Kidney (tissue), 14 donors: ENCODE results near the gene RBM19. TPM values are rescaled to one million over a fixed set of nuclear protein-coding genes. Genes with fewer than 3 reads are reported as not detected.

Experiments used
- DNase-seq, 5 donors: peaks; one replicate each; pipeline ENCODE4 v3.0.0-alpha.2; 2013 to 2020
- FAIRE-seq: peaks from 2 replicates; lab custom pipeline; 2012; peaks lifted over from hg19 to GRCh38; lab: Jason Lieb, UNC
- H3K27ac ChIP-seq, 2 donors: one replicate each; pipeline ENCODE4 v1.7.0; 2013; ENCODE audit warnings: low read depth in 2 of 2, low read length in 2 of 2, inconsistent platforms in 1 of 2
- H3K27me3 ChIP-seq: one replicate; pipeline ENCODE4 v1.7.1; 2013; ENCODE audit warnings: low read length, inconsistent platforms; ENCODE audit not compliant: control insufficient read depth, insufficient read depth
- H3K36me3 ChIP-seq, 3 donors: one replicate each; pipeline versions ENCODE4 v1.7.0 to v1.7.1; 2013; ENCODE audit warnings: low read length in 3 of 3, control low read depth in 1 of 3, inconsistent platforms in 1 of 3; ENCODE audit not compliant: insufficient read depth in 3 of 3, control insufficient read depth in 2 of 3
- H3K4me1 ChIP-seq, 3 donors: one replicate each; pipeline versions ENCODE4 v1.7.0 to v1.7.1; 2013; ENCODE audit warnings: low read length in 3 of 3, inconsistent platforms in 1 of 3, low read depth in 1 of 3; ENCODE audit not compliant: control insufficient read depth in 2 of 3, insufficient read depth in 2 of 3
- H3K4me3 ChIP-seq, 3 donors: one replicate each; pipeline versions ENCODE4 v1.7.0 to v1.8.1; 2013; ENCODE audit warnings: low read length in 3 of 3, control low read depth in 1 of 3, inconsistent platforms in 1 of 3
- H3K9ac ChIP-seq, 3 donors: one replicate each; pipeline versions ENCODE4 v1.7.0 to v1.7.1; 2013; ENCODE audit warnings: low read length in 3 of 3, control low read depth in 1 of 3, inconsistent platforms in 1 of 3
- H3K9me3 ChIP-seq, 3 donors: one replicate each; pipeline versions ENCODE4 v1.7.0 to v1.7.1; 2013; ENCODE audit warnings: low read length in 3 of 3, control low read depth in 1 of 3, inconsistent platforms in 1 of 3; ENCODE audit not compliant: control insufficient read depth in 2 of 3, insufficient read depth in 1 of 3
- CTCF ChIP-seq: IDR thresholded peaks from 3 replicates; pipeline ENCODE4 v1.5.1; 2012; ENCODE audit warnings: mild to moderate bottlenecking, moderate library complexity, borderline replicate concordance; ENCODE audit not compliant: insufficient read depth; ENCODE audit errors: extremely low read depth
- intact Hi-C: fragments of 100-400 bp; cut with DNase I; formaldehyde crosslinking; loops from one replicate; pipeline ENCODE4 v1.11.1; 2022
- polyA plus RNA-seq: library from polyadenylated mRNA; stranded (reverse); fragments of 350-450 nt; fragmentation: Illumina TruSeq; extraction: RNeasy Lipid Tissue Mini Kit (QIAGEN cat#74804); gene quantifications from one replicate; pipeline ENCODE4 v1.2.3, GENCODE V29; 2014; ENCODE audit warnings: low read depth, low replicate concordance; ENCODE audit not compliant: insufficient read depth
- total RNA-seq: library from RNA; stranded (reverse); fragmentation: NEBNext Ultra II Directional; extraction: Animal tissue kit (Norgen Biotek cat#: 25700); gene quantifications from one replicate; pipeline ENCODE4 v1.2.1, GENCODE V29; 2021
- donor health status: control.
- donor health status: control.
- donor health status: control.
- donor health status: control.
- donor health status: control.
- donor health status: DM: yes; HTN: yes; CAD: no.
- donor health status: Normal renal cell carcinoma (clear cell type).

The RBM19 gene
- total and polyA plus RNA-seq, 2 donors from 2014 or later = 12.3 to 34.7 TPM

GRCh38 chr12:113983265-113983664 is 17.1 kb upstream of the RBM19 start:
- no peak for TF ChIP-seq CTCF
- intact Hi-C loops = loop anchor here (5.0 kb wide), 1 partner anchor 524 kb away; no protein-coding TSS in a partner anchor
- no peaks in the 10 kb centered on the region for H3K9me3 ChIP-seq

GRCh38 chr12:113981876-113982275 is 15.8 kb upstream of the RBM19 start:
- Histone ChIP-seq H3K36me3 (no peaks in the 10 kb centered on the region), H3K27me3 (no peaks in the 10 kb centered on the region), H3K27ac (no peak overlapping the region), H3K4me1 (no peaks in the 10 kb centered on the region), H3K4me3 (no peak overlapping the region), H3K9me3 (no peaks in the 10 kb centered on the region), H3K9ac (no peak overlapping the region)
- intact Hi-C loops = loop anchor here (5.0 kb wide), 1 partner anchor 525 kb away; no protein-coding TSS in a partner anchor
- FAIRE-seq = no peak
- DNase-seq = no peak
- no peak for TF ChIP-seq CTCF

More at GRCh38 chr12:113983265-113983664, 17.1 kb upstream of the RBM19 start:
- H3K4me3 ChIP-seq = no peak overlapping the region
- no peak overlapping the region for H3K27ac ChIP-seq
- DNase-seq (no peak), FAIRE-seq (no peak)
- no peak overlapping the region for H3K9ac ChIP-seq
- no peaks in the 10 kb centered on the region for H3K36me3 ChIP-seq
- H3K27me3 ChIP-seq = no peaks in the 10 kb centered on the region
- H3K4me1 ChIP-seq = no peaks in the 10 kb centered on the region

- TF ChIP-seq CTCF = peak; percentile 97
- intact Hi-C loops = loop anchor here (5.0 kb wide), 1 partner anchor 527 kb away; no protein-coding TSS in a partner anchor
- peak in 4 of 5 donors; percentile 53 to 85 (median 68) for DNase-seq
- H3K27ac ChIP-seq = no peak overlapping the region
- H3K4me1 ChIP-seq = no peaks in the 10 kb centered on the region
- no peaks in the 10 kb centered on the region for H3K9me3 ChIP-seq
- H3K27me3 ChIP-seq = no peaks in the 10 kb centered on the region
- H3K4me3 ChIP-seq = no peak overlapping the region
- no peak overlapping the region for H3K9ac ChIP-seq
- no peak for FAIRE-seq
- no peaks in the 10 kb centered on the region for H3K36me3 ChIP-seq
Measured at GRCh38 chr12:113980537-113981337, 14.6 kb upstream of the RBM19 start.
